Measurements from ENCODE around the gene AADAT.

Gene AADAT

GRCh38 chr4:170027181-170027829, 62.5 kb downstream of the AADAT start:
- peak; percentile 90 for DNase-seq

DNA sequence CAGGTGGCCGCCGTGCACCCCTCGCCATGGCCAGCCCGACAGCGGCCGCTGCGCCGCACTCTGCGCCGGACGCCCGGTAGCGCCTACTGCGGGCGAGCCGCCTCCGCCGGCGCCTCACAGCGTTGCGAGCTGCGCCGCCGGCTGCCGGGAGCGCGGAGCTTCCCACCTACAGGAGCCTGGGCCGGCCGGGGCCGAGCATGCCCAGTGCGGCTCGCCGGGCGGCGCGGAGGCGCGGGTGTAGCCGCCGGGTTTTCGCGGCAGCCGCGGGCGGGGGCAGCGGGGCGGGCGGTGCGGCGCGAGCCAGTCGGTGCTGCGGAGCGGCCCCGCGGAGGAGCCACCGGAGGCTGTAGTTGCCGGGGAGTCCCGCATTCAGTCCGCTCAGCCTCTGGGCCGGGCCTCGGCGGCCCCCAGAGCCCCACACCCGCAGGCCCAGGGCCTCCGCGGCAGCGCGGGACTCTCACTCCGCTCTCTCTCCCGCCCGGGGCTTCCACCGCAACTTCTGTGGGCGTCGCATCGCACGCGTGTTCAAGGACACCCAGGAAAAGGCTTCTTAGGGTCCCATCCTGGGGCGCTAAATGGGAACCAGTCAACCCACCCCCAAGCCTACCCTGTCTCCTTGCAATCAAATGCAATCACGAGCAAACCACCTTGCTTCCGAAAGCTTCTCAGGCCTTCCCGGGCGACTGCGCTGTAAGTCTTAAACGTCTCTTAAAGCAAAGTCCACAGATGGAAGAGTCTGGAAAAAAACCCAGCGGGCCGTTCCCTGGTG, 63.3 kb downstream of the AADAT start, which contains the start of gene MFAP3L:
Gene MFAP3L, minus strand, starts transcription at position 143 of the 769 bp plus-strand sequence. CDS start 20,518 bp downstream, outside the sequence.
- DNase-seq = peak; percentile 86

- no peak for DNase-seq
Measured at GRCh38 chr4:170025523-170026252, 64.1 kb downstream of the AADAT start.

GRCh38 chr4:170022211-170022610, 67.5 kb downstream of the AADAT start:
- no peak for DNase-seq

- DNase-seq = no peak
Measured at GRCh38 chr4:170017252-170017651, 72.5 kb downstream of the AADAT start.

DNA sequence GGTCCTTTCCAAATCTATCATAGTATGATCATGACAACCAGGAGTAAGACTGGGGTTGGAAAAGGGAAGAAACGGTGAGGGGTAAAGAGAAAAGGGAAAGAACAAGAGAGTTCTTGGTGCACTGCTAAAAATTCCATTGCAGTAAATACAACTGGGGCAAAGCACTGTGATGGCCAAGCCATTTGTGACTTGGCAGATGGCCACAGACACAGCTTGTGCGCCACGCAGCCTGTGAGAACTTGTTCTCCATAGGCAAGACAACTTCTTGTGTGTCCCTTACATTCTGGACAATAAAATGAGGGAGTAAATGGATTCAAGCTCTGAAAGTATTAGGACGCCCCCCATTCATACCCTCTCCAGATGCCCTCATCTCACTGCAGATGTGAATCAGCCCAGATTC, 74.5 kb downstream of the AADAT start:
- no peak for DNase-seq

- no peak for DNase-seq
Measured at GRCh38 chr4:170014359-170015011, 75.3 kb downstream of the AADAT start.

GRCh38 chr4:170012629-170012958, 77.2 kb downstream of the AADAT start:
- no peak for DNase-seq

- no peak for DNase-seq
Measured at GRCh38 chr4:170011921-170012628, 77.7 kb downstream of the AADAT start.

All from COR-L47 (cell line).